ENCODE measurements around the gene KRT85.

The KRT85 gene

GRCh38 chr12:52363111-52363679, 4.1 kb downstream of the KRT85 start:
- Histone ChIP-seq H3K9me3 (ENCODE audit: low read length) (no peaks in the 10 kb centered on the region), H3K27ac (ENCODE audit: low read depth, low read length) (no peak overlapping the region), H3K9ac (ENCODE audit: low read length) (no peak overlapping the region), H3K27me3 (ENCODE audit: control insufficient read depth in 1 of 2, insufficient read depth in 2 of 2, low read length in 2 of 2) (no peaks in the 10 kb centered on the region), H3K4me1 (ENCODE audit: insufficient read depth, low read length) (no peaks in the 10 kb centered on the region), H3K36me3 (ENCODE audit: insufficient read depth, low read length) (no peaks in the 10 kb centered on the region), H3K4me3 (ENCODE audit: low read depth in 1 of 2, low read length in 2 of 2) (no peak overlapping the region)

DNA sequence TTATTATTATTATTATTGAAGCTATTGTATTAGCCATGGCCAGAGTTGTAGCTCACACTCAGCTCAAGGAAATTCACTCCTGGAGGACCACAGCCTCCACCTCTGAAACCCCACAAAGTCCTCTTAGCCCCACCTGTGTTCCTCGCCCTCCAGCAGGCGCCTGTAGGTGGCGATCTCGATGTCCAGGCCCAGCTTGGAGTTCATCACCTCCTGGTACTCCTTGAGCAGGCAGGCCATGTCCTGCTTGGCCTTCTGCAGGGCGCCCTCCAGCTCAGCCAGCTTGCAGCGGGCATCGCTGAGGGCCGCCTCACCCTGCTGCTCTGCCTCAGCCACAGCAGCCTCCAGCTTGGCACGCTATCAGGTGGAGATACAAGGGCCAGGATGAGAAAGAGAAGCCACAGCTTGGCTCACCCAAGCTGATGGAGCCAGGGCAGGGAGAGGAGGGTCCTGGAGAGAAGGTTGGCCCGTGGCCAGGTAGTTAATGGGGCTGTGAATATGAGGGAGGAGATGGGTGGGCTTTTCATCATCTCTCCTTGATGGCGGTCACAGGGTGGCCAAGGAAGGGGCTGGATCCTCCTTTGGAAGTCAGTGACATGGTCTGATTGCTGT, 5.1 kb downstream of the KRT85 start:
- Histone ChIP-seq H3K9ac (ENCODE audit: low read length) (no peak overlapping the region), H3K36me3 (ENCODE audit: insufficient read depth, low read length) (no peaks in the 10 kb centered on the region), H3K27me3 (ENCODE audit: control insufficient read depth in 1 of 2, insufficient read depth in 2 of 2, low read length in 2 of 2) (no peaks in the 10 kb centered on the region)

GRCh38 chr12:52361553-52361952, 5.7 kb downstream of the KRT85 start:
- H3K9me3 ChIP-seq (ENCODE audit: low read length): no peaks in the 10 kb centered on the region
- no peaks in the 10 kb centered on the region for H3K36me3 ChIP-seq (ENCODE audit: insufficient read depth, low read length)
- H3K9ac ChIP-seq (ENCODE audit: low read length): no peak overlapping the region
- H3K27ac ChIP-seq (ENCODE audit: low read depth, low read length): no peak overlapping the region
- H3K27me3 ChIP-seq (ENCODE audit: control insufficient read depth in 1 of 2, insufficient read depth in 2 of 2, low read length in 2 of 2): no peaks in the 10 kb centered on the region
- no peak overlapping the region for H3K4me3 ChIP-seq (ENCODE audit: low read depth in 1 of 2, low read length in 2 of 2)
- no peaks in the 10 kb centered on the region for H3K4me1 ChIP-seq (ENCODE audit: insufficient read depth, low read length)

More for the DNA sequence above, 5.1 kb downstream of the KRT85 start:
- no peak overlapping the region for H3K4me3 ChIP-seq (ENCODE audit: low read depth in 1 of 2, low read length in 2 of 2)
- H3K27ac ChIP-seq (ENCODE audit: low read depth, low read length): no peak overlapping the region
- no peaks in the 10 kb centered on the region for H3K9me3 ChIP-seq (ENCODE audit: low read length)
- H3K4me1 ChIP-seq (ENCODE audit: insufficient read depth, low read length): no peaks in the 10 kb centered on the region

GRCh38 chr12:52360663-52361271, 6.5 kb downstream of the KRT85 start:
- Histone ChIP-seq H3K9ac (ENCODE audit: low read length) (no peak overlapping the region), H3K27me3 (ENCODE audit: control insufficient read depth in 1 of 2, insufficient read depth in 2 of 2, low read length in 2 of 2) (peaks cover 0 to 4% of the 10 kb centered on the region in 2 donors), H3K36me3 (ENCODE audit: insufficient read depth, low read length) (no peaks in the 10 kb centered on the region), H3K4me1 (ENCODE audit: insufficient read depth, low read length) (no peaks in the 10 kb centered on the region), H3K4me3 (ENCODE audit: low read depth in 1 of 2, low read length in 2 of 2) (no peak overlapping the region), H3K27ac (ENCODE audit: low read depth, low read length) (no peak overlapping the region), H3K9me3 (ENCODE audit: low read length) (no peaks in the 10 kb centered on the region)

GRCh38 chr12:52360106-52360662, 7.1 kb downstream of the KRT85 start:
- Histone ChIP-seq H3K27me3 (ENCODE audit: control insufficient read depth in 1 of 2, insufficient read depth in 2 of 2, low read length in 2 of 2) (peaks cover 0 to 4% of the 10 kb centered on the region in 2 donors), H3K27ac (ENCODE audit: low read depth, low read length) (no peak overlapping the region), H3K9me3 (ENCODE audit: low read length) (no peaks in the 10 kb centered on the region), H3K4me3 (ENCODE audit: low read depth in 1 of 2, low read length in 2 of 2) (no peak overlapping the region), H3K4me1 (ENCODE audit: insufficient read depth, low read length) (no peaks in the 10 kb centered on the region), H3K9ac (ENCODE audit: low read length) (no peak overlapping the region), H3K36me3 (ENCODE audit: insufficient read depth, low read length) (no peaks in the 10 kb centered on the region)

GRCh38 chr12:52359621-52360061, 7.6 kb downstream of the KRT85 start:
- Histone ChIP-seq H3K27me3 (ENCODE audit: control insufficient read depth in 1 of 2, insufficient read depth in 2 of 2, low read length in 2 of 2) (peaks cover 0 to 4% of the 10 kb centered on the region in 2 donors), H3K36me3 (ENCODE audit: insufficient read depth, low read length) (no peaks in the 10 kb centered on the region), H3K9ac (ENCODE audit: low read length) (no peak overlapping the region), H3K4me3 (ENCODE audit: low read depth in 1 of 2, low read length in 2 of 2) (no peak overlapping the region), H3K4me1 (ENCODE audit: insufficient read depth, low read length) (no peaks in the 10 kb centered on the region), H3K9me3 (ENCODE audit: low read length) (no peaks in the 10 kb centered on the region), H3K27ac (ENCODE audit: low read depth, low read length) (no peak overlapping the region)

DNA sequence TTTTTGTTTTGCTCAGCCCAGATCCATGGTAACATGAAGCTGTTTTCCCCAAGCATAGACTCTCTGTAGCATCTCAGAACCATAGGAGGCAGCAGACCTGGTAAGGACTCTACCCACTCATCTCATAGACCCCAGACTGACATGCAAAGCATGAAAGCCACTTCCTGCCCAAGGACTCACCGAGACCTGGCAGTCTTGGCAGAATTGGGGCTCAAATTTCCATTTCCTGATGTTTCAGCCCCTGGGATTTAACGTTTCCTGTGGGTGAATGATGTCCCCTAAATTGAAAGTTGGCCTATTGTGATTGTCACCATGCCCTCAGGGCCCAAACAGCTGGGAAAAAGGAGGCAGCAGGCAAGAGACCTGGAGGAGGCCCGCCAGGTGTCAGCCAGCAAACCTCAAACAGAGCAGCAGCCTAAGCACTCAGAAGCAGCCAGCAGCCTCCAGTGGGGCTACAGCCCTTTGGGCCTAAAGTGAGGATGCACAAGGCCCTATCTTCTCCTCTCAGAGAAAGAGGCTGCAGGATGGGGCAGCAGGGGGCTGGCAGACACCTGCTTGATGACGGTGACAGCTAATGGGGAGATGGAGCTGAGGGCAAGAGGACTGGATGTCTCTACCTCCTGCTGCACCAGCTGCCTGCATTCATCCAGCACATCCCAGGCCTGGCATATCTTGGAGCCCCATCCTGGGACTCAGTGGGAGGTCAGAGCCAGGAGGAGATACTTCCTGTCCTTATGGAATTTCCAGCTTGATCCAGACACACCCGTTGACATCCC, 8.5 kb downstream of the KRT85 start:
- H3K27me3 ChIP-seq (ENCODE audit: control insufficient read depth in 1 of 2, insufficient read depth in 2 of 2, low read length in 2 of 2): peaks cover 0 to 4% of the 10 kb centered on the region in 2 donors
- H3K27ac ChIP-seq (ENCODE audit: low read depth, low read length): no peak overlapping the region
- no peaks in the 10 kb centered on the region for H3K4me1 ChIP-seq (ENCODE audit: insufficient read depth, low read length)
- no peak overlapping the region for H3K9ac ChIP-seq (ENCODE audit: low read length)
- no peak overlapping the region for H3K4me3 ChIP-seq (ENCODE audit: low read depth in 1 of 2, low read length in 2 of 2)
- H3K9me3 ChIP-seq (ENCODE audit: low read length): no peaks in the 10 kb centered on the region
- no peaks in the 10 kb centered on the region for H3K36me3 ChIP-seq (ENCODE audit: insufficient read depth, low read length)

GRCh38 chr12:52356762-52357580, 10.3 kb downstream of the KRT85 start:
- Histone ChIP-seq H3K27ac (ENCODE audit: low read depth, low read length) (no peak overlapping the region), H3K9ac (ENCODE audit: low read length) (no peak overlapping the region), H3K9me3 (ENCODE audit: low read length) (no peaks in the 10 kb centered on the region), H3K27me3 (ENCODE audit: control insufficient read depth in 1 of 2, insufficient read depth in 2 of 2, low read length in 2 of 2) (peaks cover 0 to 4% of the 10 kb centered on the region in 2 donors), H3K4me3 (ENCODE audit: low read depth in 1 of 2, low read length in 2 of 2) (no peak overlapping the region), H3K36me3 (ENCODE audit: insufficient read depth, low read length) (no peaks in the 10 kb centered on the region), H3K4me1 (ENCODE audit: insufficient read depth, low read length) (no peaks in the 10 kb centered on the region)

DNA sequence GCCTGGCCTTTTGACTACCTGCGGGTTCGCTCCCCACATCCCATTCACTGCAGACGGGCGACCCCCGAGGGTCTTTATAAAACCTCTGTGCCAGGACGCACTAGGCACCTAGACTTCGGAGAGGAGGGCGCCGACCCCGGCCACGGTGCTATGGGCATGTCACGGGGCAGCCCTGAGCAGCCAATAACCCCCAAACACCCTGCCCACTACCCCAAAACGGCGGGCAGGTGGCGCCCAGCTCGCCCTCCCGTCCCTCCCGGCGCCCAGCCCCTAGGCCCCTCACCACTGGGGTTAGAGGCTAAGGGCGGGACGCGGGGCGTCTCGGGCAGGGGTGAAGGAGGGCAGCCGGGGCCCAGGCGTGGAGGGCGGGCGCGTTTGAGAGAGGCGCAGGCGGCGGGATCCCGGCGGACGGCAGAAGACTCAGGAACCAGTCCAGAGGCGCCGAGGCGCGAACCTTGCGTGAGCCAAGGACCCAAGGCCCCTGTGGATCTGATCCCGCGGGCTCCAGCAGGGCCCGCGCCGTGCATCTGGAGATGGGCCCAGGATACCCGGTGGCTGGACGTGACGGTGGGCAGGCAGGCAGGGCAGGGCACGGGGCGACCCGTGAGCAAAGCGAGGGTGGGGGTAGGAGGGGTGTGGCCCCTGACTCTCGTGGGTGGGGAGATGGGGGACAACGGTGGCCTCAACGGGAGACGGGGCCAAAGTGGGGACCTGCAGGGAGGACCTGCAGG, 11.1 kb downstream of the KRT85 start:
- no peaks in the 10 kb centered on the region for H3K36me3 ChIP-seq (ENCODE audit: insufficient read depth, low read length)
- H3K9ac ChIP-seq (ENCODE audit: low read length): no peak overlapping the region
- H3K27me3 ChIP-seq (ENCODE audit: control insufficient read depth in 1 of 2, insufficient read depth in 2 of 2, low read length in 2 of 2): peaks cover 0 to 4% of the 10 kb centered on the region in 2 donors
- no peak overlapping the region for H3K4me3 ChIP-seq (ENCODE audit: low read depth in 1 of 2, low read length in 2 of 2)
- no peaks in the 10 kb centered on the region for H3K4me1 ChIP-seq (ENCODE audit: insufficient read depth, low read length)
- H3K27ac ChIP-seq (ENCODE audit: low read depth, low read length): no peak overlapping the region
- no peaks in the 10 kb centered on the region for H3K9me3 ChIP-seq (ENCODE audit: low read length)

- no peak overlapping the region for H3K9ac ChIP-seq (ENCODE audit: low read length)
- peaks cover 0 to 4% of the 10 kb centered on the region in 2 donors for H3K27me3 ChIP-seq (ENCODE audit: control insufficient read depth in 1 of 2, insufficient read depth in 2 of 2, low read length in 2 of 2)
- H3K4me1 ChIP-seq (ENCODE audit: insufficient read depth, low read length): no peaks in the 10 kb centered on the region
Observed at GRCh38 chr12:52355176-52355575, 12.1 kb downstream of the KRT85 start.

More at GRCh38 chr12:52355176-52355575, 12.1 kb downstream of the KRT85 start:
- Histone ChIP-seq H3K4me3 (ENCODE audit: low read depth in 1 of 2, low read length in 2 of 2) (no peak overlapping the region), H3K36me3 (ENCODE audit: insufficient read depth, low read length) (no peaks in the 10 kb centered on the region), H3K27ac (ENCODE audit: low read depth, low read length) (no peak overlapping the region), H3K9me3 (ENCODE audit: low read length) (no peaks in the 10 kb centered on the region)

Data from muscle layer of colon (tissue), 2 donors.